ENCODE results near the gene TRAK1.

Gene TRAK1

GRCh38 chr3:42177801-42178150 lies 86.6 kb downstream of the TRAK1 start:
- no peak for TF ChIP-seq CTCF (IDR thresholded peaks at IDR 0.05)
- Mint-ChIP-seq H3K4me1 (peaks cover 43% of the 10 kb centered on the region), H3K36me3 (ENCODE audit: low read depth) (peaks cover 9% of the 10 kb centered on the region), H3K27me3 (ENCODE audit: low read depth, poor library complexity) (no peaks in the 10 kb centered on the region), H3K9me3 (no peaks in the 10 kb centered on the region), H3K27ac (no peak overlapping the region), H3K4me3 (no peak overlapping the region)
- DNase-seq = no peak

GRCh38 chr3:42179110-42179725 lies 88.1 kb downstream of the TRAK1 start:
- Mint-ChIP-seq H3K4me1 (peaks cover 34% of the 10 kb centered on the region), H3K27ac (peak overlapping the region; percentile 98), H3K27me3 (ENCODE audit: low read depth, poor library complexity) (no peaks in the 10 kb centered on the region), H3K4me3 (peak overlapping the region; percentile 48), H3K9me3 (no peaks in the 10 kb centered on the region), H3K36me3 (ENCODE audit: low read depth) (peaks cover 9% of the 10 kb centered on the region)
- DNase-seq = peak; percentile 23
- TF ChIP-seq CTCF (IDR thresholded peaks at IDR 0.05) = no peak

GRCh38 chr3:42180901-42181300 lies 89.7 kb downstream of the TRAK1 start:
- Mint-ChIP-seq H3K4me3 (no peak overlapping the region), H3K4me1 (peaks cover 20% of the 10 kb centered on the region), H3K9me3 (no peaks in the 10 kb centered on the region), H3K36me3 (ENCODE audit: low read depth) (peaks cover 21% of the 10 kb centered on the region), H3K27me3 (ENCODE audit: low read depth, poor library complexity) (peaks cover 2% of the 10 kb centered on the region), H3K27ac (no peak overlapping the region)
- no peak for DNase-seq
- no peak for TF ChIP-seq CTCF (IDR thresholded peaks at IDR 0.05)

- Mint-ChIP-seq H3K4me1 (peaks cover 19% of the 10 kb centered on the region), H3K9me3 (no peaks in the 10 kb centered on the region), H3K27ac (no peak overlapping the region), H3K36me3 (ENCODE audit: low read depth) (peaks cover 22% of the 10 kb centered on the region), H3K27me3 (ENCODE audit: low read depth, poor library complexity) (peaks cover 2% of the 10 kb centered on the region), H3K4me3 (no peak overlapping the region)
- no peak for DNase-seq
- no peak for TF ChIP-seq CTCF (IDR thresholded peaks at IDR 0.05)
Measured at GRCh38 chr3:42182555-42182954, 91.4 kb downstream of the TRAK1 start.

GRCh38 chr3:42183991-42184632 lies 93.0 kb downstream of the TRAK1 start:
- no peak overlapping the region for H3K4me3 Mint-ChIP-seq
- no peaks in the 10 kb centered on the region for H3K9me3 Mint-ChIP-seq
- peaks cover 2% of the 10 kb centered on the region for H3K27me3 Mint-ChIP-seq (ENCODE audit: low read depth, poor library complexity)
- H3K4me1 Mint-ChIP-seq = peaks cover 10% of the 10 kb centered on the region
- DNase-seq = no peak
- TF ChIP-seq CTCF (IDR thresholded peaks at IDR 0.05) = no peak
- H3K27ac Mint-ChIP-seq = peak overlapping the region; percentile 63
- H3K36me3 Mint-ChIP-seq (ENCODE audit: low read depth) = peaks cover 28% of the 10 kb centered on the region
